T-helper 1 cell treated with Interleukin-12 subunit alpha and Interleukin-12 subunit beta and Interleukin-4 antibody, amounts not matched to agents 30 ng/mL and 1 ng/mL, for 36 hours (primary cell): ENCODE measurements around the gene DNAJC18. TPM values are rescaled to one million over a fixed set of nuclear protein-coding genes. Genes with fewer than 3 reads are reported as not detected.
"Not testable (repeated sequence)": the region's sequence is repeated elsewhere in the genome, so short reads cannot be mapped to it uniquely, and the experiment has no call there.

Experiments used
- intact Hi-C: fragments of 100-400 bp; cut with micrococcal nuclease; formaldehyde crosslinking; loops from one replicate; pipeline ENCODE4 v1.15.1; 2024
- total RNA-seq: library from RNA; stranded (reverse); gene quantifications from 2 replicates; pipeline ENCODE4 v1.2.3, GENCODE V29; 2022

Gene DNAJC18
- total RNA-seq, result 13.4 and 19.1 TPM in 2 replicates

DNA sequence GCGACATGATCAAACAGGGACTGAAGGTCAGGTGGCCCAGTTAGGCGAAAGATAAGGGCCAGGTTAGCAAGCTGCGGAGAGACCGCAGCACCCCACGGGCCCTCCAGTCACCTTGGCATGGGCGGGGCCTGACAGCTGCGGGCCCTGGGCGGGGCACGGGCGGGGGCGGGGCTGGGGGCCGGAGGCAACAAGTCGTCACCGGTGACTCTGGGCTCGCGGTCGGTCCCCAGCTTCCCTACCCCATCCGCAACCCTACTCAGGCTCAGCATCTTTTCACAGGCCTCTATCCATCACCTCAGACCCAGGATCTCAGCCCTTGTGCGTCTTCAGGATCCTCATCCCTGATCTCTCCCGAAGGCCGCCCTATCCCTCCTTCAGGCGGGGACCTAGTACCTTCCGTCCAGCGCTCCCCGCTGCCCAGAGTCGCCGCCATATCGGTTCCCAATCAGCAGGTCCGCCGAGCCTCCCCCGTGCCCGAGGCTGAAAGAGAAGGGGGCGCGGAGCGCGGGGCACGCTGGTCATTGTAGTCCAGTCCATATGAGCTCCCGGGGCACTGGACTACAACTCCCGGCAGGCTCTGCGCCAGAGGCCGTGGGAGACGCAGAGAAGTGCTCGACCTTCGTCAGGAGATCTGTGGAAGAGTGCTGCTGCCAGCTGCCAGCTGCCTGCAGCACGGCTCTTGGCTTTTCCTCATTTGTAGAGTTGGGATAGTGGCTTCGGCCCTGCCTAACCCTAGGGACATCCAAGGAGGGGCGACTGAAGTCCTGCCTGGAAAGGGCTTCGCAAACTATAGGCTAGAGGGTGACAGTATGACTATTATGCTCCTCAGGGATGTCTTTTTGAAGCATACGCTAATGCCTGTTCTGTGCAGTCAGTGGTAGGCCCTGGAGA, at the start of gene DNAJC18:
Gene DNAJC18 (minus strand): TSS at position 513 of the 891 bp plus-strand sequence. CDS start 80 bp downstream, at position 433.
- intact Hi-C loops, result loop anchor here (1.0 to 5.0 kb wide), 16 partner anchors 8 to 1125 kb away; partner anchors contain the start of genes ANKHD1, APBB3, HSPA9 and SLC35A4

DNA sequence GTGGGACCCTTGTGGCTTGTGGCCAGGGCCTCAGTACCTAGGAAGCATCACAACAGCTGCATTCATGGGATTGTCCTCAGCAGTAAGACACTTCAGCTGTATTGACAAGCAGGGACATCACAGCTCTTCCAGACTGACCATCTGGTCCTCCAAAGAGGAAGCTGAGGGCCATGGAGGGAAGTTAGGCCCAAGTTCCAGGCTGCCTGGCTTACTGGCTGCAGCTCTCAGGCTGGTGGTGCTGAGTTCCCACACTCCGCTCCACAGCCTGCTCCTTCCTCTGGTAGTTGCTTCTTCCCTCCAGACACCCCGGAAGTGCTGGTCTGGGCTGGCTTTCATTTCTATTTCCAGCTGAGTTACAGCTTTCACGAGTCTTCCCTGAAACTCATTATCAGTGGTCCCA, 48.9 kb upstream of the DNAJC18 start:
- intact Hi-C loops, result no loop called here

DNA sequence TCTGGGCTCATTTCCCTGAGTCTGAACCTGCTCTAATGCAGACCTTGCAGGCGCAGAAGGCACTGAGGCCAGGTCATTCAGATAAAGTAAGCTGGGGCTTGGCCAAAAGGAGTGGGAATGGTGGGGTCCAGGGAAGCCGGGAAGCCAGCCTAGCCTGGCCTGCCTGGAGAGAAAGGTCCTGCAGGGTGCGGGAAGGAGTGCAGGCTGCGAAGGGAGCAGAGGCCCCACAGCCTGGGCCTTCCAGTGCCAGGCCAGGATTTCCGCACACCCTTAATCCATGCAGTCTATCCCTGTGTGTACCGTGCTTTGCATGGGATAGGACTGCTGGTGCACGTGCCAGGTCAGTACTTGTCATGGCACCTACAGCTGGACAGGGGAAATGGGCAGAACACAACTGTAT, 46.9 kb upstream of the DNAJC18 start:
- intact Hi-C loops, result no loop called here

DNA sequence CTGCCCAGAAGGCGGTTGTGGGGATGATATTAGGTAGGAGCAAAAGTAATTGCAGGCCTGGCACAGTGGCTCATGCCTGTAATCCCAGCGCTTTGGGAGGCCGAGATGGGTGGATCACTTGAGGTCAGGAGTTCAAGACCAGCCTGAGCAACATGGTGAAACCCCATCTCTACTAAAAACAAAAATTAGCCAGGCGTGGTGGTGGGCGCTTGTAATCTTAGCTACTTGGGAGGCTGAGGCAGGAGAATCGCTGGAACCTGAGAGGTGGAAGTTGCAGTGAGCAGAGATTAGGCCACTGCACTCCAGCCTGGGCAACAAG, 43.5 kb upstream of the DNAJC18 start:
- intact Hi-C loops, result loop anchor here (1.0 kb wide), 7 partner anchors 9 to 141 kb away; partner anchors contain the start of genes DNAJC18 and UBE2D2

DNA sequence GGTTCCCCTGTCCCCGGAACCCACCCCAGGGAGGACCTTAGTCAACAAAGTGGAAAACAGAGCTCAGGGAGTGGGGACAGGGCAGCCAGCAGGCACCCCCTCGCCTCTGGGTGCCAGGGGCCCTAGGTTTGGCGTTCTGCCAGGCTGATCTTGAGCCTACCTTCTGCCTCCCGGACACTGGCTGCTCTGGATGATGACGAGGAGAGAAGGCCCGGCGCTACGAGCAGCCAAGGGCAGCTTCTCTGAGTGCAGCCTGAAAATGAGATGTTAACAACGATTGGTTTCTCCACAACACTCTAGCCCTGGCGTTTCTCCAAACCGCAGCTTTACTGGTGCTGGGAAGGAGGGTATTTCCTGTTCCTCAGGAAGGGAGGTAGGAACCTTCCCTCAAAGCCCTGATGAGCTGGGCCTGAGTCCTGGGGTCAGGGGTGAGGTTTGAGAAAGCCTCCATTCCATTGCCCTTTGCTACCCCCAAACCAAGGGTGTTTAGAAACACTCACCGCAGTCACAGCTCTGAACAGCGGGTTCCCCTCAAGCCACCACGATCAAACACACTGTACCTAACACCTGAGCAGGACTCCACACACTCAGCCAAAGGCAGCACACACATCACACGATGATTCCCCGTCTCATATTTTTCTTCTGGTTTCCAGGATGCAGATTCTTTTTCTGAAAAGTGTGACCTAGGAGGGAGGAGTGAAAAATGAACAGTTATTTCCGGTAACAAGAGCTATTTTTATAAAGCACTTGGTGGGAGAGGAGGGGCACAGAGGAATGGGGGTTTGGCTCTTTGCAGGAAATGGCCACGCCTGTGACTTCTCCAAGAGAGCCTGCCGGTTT, 42.9 kb upstream of the DNAJC18 start, which contains the start of gene STING1:
Gene STING1 (minus strand): TSS at position 709 of the 840 bp plus-strand sequence. CDS start 1,054 bp downstream, outside the sequence.
- intact Hi-C loops, result loop anchor here (1.0 kb wide), 7 partner anchors 8 to 140 kb away; partner anchors contain the start of genes DNAJC18 and UBE2D2

DNA sequence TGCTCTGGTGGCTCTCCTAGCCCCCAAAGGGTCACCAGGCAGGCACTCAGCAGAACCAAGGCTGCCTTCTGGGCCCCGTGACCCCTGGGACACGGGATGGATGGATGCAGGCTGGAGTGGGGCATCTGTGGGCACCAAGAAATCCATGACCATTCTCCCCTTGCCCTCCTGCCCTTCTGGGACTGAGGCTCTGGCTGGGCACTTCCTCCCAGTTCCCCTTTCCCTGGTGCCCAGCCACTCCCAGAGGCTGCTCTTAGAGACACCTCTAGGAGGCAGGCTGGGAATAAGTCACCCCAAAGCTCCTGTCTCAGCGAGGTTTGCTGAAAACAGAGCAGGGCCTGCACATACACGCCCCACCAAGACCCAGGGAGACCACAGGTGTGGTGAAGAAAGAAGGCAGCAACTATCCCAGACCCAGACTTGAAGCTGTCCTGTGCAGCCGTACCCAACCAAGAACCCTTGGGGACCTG, 42.3 kb upstream of the DNAJC18 start:
- intact Hi-C loops, result loop anchor here (1.0 kb wide), 7 partner anchors 7 to 139 kb away; partner anchors contain the start of genes DNAJC18 and UBE2D2

DNA sequence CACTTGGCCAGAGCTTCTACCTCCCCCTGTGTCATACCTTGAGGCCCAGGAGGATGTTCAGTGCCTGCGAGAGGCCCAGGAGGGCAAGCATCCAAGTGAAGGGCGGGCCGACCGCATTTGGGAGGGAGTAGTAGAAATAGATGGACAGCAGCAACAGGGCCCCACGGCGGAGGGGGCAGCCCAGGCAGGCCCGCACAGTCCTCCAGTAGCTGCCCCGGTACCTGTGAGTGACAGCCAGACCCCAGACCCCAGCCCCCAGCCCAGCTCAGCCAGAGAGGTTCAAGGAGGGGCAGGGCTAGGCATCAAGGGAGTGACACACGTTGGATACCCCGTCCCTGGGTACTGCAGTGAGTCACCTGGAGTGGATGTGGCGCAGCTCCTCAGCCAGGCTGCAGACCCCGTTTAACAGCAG, 41.8 kb upstream of the DNAJC18 start:
- intact Hi-C loops, result no loop called here

DNA sequence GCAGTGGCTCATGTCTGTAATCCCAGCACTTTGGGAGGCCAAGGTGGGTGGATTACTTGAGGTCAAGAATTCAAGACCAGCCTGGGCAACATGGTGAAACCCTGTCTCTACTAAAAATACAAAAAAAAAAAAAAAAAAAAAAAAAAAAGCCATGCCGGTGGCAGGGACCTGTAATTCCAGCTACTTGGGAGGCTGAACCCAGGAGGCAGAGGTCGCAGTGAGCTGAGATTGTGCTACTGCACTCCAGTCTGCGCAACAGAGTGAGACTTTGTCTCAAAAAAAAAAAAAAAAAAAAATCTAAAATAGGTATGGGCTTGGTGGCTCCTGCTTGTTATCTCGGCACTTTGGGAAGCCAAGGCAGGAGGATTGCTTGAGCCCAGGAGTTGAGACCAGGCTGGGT, 40.4 kb upstream of the DNAJC18 start:
- intact Hi-C loops, result not testable (repeated sequence)

DNA sequence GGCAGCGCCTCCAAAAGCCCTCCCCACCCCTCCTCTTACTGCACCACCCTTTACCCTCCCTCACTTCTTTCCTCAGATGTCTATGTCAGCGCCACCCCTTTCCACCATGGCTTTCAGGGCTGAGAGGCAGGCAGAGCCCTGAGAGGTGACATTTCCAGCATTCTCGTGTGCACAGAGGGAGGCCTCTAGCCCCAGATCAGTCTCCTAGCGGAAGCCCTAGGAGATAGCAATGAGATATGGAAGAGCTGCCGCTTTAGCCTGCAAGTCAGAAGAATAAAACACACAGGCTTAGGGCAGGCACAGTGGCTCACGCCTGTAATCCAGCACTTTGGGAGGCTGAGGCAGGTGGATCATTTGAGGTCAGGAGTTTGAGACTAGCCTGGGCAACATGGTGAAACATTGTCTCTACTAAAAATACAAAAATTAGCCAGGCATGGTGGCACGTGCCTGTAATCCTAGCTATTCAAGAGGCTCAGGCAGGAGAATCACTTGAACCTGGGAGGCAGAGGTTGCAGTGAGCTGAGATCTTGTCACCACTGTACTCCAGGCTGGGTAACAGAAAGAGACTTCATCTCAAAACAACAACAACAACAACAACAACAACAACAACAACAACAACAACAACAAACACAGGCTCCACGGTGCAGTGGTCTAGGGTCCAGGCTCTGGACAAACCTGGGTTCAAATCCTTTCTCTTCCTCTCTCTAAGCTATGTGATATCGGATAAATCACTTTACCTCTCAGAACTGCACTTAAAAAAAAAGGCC, 39.5 kb upstream of the DNAJC18 start:
- intact Hi-C loops, result not testable (repeated sequence)

DNA sequence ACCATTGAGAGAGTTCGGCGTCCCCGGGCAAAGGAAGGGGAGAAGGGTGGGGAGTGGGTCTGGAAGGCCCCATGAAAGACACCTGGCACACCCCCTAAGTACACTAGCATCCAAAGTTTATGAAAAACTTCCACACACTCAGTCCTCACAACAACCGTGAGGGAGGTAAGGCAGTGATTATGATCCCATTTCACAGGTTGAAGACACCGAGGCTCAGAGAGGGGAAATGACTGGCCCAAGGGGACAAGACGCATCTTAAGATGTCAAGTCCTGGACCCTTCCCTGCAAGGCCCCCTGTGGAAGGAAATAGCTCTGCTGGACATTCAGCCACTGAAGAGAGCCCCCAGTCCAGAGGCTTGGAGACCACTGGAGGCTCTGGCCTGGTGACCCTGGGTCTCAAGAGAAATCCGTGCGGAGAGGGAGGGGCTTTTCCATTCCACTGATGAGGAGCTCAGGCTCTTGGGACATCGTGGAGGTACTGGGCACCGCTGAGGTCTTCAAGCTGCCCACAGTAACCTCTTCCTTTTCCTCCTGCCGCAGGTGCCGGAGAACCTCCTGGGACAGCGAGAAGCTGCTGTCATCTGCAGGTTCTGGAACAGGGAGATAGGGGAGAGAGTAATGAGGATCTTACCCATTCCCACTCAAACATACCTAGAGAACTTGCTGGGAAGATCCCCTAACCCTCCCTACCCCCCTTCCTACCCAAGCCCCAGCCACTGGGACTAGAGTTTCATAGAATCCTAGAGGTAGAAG, 36.7 kb upstream of the DNAJC18 start:
- intact Hi-C loops, result no loop called here

DNA sequence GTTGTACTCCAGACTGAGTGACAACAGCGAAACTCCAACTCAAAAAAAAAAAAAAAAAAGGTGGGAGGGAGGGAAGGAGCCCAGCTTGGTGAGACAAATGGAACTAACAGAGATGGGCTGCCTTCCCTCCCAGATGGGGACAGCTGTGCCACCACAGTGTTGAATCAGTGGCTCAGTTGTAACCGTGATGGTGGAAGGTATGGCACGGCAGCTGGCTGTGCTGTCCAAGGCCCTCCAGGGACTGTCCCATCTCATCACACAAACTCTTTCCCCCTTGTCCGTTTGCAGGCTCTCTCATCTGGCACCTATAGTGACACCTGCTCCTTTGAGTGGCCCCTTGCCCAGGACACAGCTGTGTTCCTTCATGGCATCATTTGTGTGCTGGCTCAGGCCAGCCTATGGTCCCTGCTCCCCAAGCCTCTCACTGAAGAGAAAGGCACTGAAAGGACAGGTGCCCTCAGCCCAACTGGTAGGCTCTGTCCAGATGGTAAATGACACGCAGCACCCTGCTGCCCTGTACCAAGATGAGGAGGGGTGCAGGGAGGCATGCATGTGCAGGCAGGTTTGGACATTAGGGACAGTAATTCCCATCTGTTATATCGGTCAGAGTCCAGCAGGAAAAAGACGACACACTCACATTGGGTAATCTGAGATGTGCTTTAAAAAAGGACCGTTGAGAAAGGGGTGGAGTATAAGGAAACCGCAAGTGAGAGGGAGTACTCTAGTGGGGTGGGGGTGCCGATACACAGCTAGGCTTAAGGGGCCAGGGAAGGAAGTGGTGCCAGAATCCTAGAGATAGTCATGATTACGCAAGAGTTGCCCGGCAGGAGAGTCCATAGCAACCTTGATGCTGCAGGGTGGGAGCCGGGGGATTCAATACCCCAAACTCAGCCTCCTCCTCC, 35.8 kb upstream of the DNAJC18 start:
- intact Hi-C loops, result loop anchor here (1.0 to 5.0 kb wide), 2 partner anchors 7 to 37 kb away; partner anchors contain the start of gene STING1

DNA sequence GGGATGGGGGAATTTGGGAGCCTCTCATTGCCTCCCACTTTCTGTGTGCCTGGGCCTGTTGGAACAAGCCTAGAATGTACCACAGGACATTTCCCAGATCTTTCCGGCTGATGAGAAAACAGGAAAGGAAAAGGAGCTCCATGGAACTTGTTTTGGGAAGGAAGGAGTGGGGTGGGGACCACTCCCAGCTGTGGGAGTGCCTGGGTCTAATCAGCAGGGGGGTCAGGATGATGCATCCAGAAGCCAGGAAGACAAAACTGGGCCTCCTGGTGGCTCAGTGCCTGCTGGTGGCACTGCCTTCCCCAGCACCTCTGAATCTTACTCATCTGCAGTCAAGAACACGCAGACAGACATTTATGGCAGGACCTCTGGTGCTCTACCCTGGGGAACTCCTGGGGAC, 34.2 kb upstream of the DNAJC18 start:
- intact Hi-C loops, result loop anchor here (2.0 to 5.0 kb wide), 2 partner anchors 15 to 39 kb away; no protein-coding TSS in a partner anchor

DNA sequence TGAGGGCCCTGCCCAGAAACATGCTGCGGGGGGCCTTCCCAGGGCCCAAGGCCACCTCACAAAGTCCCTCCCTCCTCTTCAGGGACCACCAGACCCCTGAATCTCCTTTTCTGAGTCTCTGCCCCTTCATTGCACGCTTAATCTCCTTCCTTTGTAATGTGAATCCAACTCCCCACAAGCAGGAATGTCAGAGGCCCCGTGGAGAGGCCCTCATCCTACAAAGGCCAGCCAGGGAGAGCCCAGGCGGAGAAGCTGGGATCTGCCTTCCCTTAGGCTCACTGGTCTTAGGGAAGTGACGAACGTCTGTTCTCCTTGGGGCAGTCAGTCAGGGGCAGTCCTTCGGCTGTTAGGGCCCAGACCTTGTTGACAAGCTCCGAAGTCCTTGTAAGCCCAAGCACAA, 33.8 kb upstream of the DNAJC18 start:
- intact Hi-C loops, result loop anchor here (2.0 to 5.0 kb wide), 2 partner anchors 14 to 39 kb away; no protein-coding TSS in a partner anchor

DNA sequence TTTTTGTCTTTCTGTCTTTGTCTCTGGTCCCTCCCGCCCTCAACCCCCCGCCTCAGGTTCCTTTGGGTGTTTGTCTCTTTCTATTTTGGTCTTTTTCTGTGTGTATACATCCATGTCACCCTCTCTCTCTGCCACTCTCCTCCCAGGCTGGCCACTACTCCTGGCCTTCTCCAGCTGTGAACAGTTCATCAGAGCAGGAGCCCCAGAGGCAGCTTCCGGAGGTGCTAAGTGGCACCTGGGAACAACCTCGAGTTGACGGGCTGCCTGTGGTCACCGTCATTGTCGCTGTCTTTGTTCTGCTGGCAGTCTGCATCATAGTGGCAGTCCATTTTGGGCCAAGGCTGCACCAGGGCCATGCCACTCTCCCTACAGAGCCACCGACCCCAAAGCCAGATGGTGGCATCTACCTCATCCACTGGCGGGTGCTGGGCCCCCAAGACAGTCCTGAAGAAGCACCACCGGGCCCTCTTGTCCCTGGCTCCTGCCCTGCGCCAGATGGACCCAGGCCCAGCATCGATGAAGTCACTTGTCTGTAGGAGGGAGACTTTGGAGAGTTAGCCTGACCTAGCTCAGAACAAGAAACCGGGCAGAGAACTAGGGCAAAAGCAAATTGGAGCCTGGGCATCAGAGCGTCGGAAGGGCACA, 33.2 kb upstream of the DNAJC18 start:
- intact Hi-C loops, result loop anchor here (2.0 to 5.0 kb wide), 2 partner anchors 14 to 40 kb away; no protein-coding TSS in a partner anchor

DNA sequence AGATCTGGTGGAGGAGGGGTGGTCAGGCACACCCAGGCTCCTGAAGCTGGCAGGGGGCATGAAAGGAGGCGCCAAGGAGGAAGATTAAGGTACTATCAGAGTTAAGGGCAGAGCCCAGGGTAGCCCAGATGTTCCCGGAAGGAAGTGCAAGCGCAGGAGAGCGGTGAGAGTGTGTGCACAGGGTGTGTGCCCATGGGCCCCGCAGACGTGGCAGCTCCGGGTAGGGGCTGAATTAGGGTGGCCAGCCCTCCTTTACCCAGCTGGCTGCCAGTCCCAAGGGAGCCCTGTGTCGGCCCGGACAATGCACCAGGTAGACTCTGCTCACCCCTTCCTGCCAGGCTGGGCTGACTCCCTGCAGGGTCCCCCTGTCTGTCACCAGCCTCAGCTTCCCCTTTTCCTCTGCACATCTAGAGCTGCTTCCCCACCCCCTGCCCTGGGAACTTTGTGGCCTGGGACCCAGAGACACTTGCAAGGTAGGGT, 31.5 kb upstream of the DNAJC18 start, which contains the start of gene SMIM33:
Gene SMIM33 (plus strand): TSS at position 184 of the 480 bp plus-strand sequence. CDS start 118 bp downstream, at position 302.
- intact Hi-C loops, result loop anchor here (1.0 to 5.0 kb wide), 2 partner anchors 32 to 41 kb away; partner anchors contain the start of gene DNAJC18

DNA sequence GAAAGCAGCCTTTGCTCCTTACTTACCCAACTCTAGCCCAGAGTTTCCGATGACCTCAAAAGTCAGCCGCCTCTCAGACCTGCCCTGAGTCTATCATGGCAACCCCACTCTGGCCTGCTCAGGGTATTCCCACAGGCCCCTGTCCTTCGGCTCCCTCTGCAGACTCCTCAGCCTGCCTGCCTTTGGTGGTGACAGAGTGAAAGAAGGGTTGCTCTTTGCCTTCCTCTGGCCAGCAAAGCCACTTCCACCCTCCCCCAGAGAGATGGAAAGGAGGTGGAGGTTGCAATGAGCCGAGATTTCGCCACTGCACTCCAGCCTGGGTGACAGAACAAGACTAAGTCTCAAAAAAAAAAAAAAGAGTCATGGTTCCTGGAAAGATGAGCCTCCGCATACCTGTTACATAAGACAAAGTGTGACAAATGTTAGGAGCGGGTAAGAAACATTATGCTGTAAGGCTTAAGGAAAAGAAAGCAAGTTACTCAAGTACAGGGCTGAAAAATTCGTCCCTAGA, 29.2 kb upstream of the DNAJC18 start:
- intact Hi-C loops, result loop anchor here (1.0 kb wide), 1 partner anchor 9 kb away; no protein-coding TSS in a partner anchor

DNA sequence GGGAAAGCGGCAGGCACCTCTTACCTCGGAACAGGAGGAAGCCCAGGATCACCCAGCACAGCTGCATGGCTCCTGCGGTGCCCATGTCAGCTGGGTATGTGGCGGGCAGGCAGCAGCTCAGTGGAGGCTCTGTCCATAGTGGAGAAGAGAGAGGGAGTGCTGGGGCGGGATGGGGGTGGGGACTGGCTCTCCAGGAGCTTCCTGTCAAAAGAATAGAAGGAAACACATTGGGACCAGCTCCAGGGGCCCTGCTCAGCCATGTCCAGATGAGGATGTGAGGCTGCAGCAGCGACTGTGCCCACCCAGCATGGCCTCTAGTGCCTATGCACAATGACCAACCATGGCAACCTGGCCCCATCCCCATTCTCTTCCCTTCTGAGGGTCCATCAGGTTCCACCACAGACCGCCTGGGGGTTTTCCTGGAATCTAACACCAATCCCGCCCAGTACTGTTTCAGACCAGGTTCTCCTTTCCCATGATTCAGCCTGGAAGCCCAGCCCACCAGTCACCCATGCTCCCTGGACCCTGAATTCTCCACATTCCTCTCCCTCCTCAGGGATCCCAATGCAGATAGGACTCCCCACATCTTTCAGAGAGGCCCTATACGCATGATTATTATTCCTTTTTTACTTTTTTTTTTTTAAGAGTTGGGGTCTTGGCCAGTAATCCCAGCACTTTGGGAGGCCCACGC, 23.4 kb upstream of the DNAJC18 start, which contains the start of gene ECSCR:
Gene ECSCR (minus strand): TSS at position 158 of the 691 bp plus-strand sequence. CDS start 73 bp downstream, at position 85.
- intact Hi-C loops, result no loop called here
